ENCODE data around the gene NTF4.
"Not testable (repeated sequence)": the region's sequence is repeated elsewhere in the genome, so short reads cannot be mapped to it uniquely, and the experiment has no call there.

NTF4 gene

DNA sequence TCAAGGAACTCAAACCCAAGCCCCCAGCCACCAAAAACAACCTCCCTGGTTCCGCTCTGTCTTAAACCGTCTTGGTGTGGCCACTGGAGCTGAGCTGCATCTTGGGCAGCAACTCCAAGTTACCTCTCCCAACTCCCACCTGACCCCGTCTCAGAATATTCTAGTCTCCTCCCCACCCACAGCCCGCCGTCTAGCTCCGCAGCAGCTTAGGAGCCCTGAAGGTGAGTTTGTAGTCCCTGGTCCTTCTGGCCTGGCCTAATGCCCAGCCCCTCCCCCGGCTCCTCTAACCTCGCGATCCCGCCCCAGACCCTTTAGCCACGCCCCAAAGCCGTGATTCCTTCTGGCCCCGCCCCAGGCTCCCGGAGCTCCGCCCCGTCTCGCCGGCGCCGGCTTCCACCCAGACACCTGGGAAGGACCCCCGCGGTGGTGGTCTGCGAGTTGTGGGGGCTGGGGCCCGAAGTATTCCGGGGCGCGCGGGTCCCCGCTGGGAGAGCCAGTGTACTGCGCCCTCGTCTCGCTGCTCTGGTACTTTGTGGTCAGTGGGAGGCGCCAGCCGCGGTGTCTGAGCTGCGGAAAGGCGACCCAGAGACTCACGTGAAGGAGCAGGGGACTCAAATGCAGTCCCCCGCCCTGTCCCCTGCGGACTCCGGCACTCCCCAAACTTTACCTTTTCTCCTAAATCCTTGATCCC is 45.2 kb downstream of the NTF4 start:
- DNase-seq = no peak

DNA sequence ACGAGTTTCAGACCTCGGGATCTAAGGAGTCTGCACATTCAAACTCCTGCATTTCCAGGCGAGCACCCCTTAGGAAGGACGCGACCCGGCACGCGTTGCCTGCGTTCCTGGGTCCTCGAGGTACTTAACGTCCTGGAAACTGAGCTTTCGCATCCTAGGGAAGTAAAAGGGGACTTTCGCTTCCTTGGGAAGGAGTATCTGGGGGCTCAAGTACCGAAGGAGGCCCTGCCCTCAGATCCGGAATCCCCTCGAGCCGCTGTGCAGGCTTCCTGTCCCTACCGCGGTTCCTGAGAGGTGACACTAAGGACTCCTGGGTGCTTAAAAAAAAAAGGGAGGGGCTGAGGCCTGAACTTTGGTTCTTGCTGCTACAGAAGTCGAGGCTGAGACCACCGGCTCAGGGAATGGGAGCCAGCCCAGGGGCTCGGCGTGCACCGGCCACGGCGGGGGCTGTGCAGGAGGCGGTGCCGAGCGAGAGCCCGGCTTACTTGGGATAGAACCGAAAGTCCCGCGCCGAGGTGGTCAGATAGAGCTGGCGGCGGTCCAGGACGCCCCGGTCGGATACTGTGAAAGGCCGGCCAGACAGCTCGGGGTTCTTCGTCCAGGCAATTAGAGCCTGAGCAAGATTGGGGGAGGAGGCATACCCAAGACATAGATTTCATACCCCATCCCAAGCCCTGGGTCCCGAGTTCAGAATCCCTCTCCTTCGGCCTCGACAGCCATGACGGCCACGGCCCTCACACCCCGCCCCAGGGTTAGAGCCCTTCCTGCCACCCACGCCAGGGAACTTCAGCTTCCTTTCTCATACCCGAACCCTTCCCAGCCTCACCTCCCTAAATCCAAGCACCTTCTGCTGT is 46.0 kb downstream of the NTF4 start:
- DNase-seq = not testable (repeated sequence)

DNA sequence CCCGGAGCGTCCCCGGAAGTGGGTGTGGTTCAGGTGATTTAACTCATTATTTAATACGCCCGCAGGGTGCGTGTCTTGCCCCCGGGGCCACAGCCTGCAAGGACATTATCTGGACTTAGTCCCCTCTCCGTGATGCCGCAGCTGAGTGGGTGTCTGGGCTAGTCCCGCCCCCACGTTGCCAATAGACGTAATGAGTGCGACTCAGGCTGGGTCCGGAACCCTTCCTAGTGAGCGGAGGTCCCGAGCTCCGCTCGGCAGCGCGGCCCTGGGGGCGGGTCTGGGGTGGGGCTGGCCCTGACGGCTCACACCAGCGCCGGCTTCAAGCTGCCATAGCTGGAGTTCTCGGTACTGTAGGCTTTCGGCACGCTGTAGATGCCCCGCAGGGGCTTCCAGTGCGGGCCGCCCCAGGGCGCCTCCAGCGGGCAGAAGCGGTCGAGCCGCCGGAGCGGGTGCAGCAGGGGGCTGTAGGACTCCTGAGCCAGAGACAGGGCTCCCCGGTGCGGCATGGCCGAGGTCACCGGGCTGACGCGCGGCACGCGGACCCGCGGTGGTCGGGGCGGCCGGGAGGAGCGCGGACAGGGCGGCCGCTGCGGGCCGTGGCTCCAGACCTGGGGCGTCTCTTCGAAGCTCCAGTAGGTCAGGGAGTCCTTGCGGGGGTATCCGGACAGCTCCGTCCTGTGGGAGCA is 46.8 kb downstream of the NTF4 start:
- DNase-seq = no peak

DNA sequence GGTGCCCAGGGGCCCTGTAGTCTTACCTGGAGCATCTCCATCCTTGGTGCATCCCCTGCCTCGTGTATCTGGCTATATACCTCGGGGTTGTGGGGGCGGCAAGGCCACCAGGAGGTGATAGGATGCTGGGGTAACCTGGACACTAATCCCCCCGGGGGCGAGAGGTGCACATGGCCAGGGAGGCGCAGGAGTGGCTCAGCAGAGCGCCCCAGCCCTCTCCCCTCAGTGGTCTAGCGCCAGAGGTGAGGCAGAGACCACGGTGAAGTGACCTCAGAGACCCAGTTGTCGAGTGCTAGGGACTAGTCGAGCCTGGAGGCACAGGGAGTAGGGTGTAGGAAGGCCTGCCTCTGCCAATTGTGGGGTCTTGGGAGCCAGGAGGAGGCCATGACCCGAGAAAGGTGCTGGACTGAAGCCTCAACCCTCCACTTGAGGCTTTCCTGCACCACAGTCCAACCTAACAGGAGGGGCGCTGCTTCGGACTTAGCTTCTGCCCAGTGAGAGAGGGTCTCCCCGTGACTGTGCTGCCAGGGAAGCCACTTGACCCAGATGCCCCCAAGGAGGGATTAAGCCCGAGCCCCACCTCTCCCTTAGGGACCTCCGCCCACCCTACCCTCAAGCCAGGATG is 47.5 kb downstream of the NTF4 start, which contains the start of gene LHB:
Gene LHB (minus strand): TSS at position 51 of the 625 bp plus-strand sequence. CDS start 10 bp downstream, at position 41.
- no peak for DNase-seq

DNA sequence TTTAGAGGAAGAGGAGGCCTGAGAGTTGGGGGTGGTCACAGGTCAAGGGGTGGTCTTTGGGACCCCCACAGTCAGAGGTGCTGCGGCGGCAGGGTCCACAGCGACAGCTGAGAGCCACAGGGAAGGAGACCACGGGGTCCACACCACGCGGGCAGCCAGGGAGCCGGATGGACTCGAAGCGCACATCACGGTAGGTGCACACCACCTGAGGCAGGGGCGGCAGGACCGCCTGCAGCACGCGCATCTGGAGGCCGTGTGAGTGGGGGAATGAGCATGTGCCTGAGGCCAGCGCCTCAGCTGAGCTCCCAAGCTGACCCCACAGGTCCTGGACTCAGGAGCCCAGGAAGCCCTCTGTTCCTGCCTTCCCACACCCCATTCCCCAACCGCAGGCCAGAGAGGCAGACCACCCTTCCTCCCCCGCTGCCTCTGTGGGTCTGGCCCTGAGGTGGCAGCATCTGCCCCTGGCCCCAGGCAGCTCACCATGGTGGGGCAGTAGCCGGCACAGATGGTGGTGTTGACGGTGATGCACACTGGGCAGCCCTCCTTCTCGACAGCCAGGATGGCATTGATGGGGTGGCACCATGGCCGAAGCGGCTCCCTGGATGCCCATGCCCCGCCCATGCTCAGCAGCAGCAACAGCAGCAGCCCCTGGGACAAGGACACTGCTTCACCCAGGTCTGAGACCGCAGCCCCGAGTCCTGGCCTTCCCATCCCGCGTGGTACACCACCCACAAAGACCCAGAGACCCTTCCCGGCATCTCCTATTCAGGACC is 48.4 kb downstream of the NTF4 start:
- no peak for DNase-seq

DNA sequence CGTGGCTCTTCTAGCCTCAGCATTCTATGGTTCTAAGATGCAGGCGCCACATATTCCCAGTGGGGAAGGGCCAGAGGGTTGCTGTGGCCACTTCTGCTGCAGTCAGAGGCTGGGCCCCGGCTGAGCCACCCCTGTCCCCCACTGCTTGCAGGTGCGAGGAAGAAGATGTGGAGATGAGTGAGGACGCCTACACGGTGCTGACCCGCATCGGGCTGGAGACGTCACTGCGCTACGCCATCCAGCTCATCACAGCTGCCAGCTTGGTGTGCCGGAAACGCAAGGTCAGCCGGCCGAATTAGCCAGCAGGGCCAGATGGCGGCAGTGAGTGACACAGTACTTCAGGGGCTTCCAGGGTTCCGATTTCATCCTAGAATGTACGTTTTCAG is 49.8 kb downstream of the NTF4 start:
- DNase-seq = no peak

DNA sequence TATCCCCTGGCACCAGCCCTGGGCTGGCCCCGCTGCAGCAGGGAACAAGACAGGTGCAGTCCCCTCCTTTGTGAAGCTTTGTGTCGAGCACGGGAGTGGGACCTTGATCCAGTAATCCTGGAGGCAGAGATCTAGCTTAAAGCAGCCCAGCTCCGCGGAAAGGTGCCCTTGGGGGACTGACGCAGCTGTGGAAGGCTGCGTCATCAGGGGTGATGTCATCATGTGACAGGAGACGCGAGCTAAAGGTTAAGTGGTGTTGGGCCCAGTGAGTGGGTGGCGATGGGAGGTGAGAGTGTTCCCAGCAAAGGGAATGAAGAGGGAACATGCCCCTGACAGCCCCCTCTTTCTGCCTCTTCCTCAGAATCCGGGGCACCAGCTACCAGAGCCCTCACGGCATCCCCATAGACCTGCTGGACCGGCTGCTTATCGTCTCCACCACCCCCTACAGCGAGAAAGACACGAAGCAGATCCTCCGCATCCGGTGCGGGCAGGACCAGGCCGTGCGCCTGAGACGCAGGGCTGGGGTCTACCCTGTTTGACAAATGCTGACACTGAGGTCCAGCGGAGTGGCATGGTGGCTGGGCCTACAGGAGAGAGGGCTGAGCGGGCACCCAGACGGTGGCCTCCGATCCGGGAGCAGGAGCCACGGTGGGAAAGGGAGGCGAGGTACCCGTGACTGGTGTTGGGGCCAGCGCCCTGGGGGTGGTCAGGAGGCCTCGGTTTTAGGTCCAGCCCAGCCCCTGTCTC is 50.3 kb downstream of the NTF4 start:
- DNase-seq = no peak

DNA sequence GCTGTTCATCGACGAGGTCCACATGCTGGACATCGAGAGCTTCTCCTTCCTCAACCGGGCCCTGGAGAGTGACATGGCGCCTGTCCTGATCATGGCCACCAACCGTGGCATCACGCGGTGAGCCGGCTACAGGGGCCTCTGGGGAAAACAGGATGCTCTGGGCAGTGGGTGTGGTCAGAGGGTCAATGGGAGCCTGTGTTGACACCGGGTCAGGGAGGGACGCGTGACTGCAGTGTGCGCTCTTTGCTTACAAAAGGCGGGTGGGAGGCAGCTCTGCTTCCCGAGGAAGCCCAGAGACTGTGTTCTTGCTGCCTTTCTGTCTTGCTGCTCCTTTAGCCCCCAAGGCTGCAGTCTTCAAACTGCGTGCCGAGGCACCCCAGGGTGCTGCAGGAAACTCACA is 53.4 kb downstream of the NTF4 start:
- no peak for DNase-seq
